ENCODE measurements around the gene PARN.

- TF ChIP-seq SP1 (CRISPR knock-in tag; conservative IDR thresholded peaks at IDR 0.05) (no peak), MAX (CRISPR knock-in tag; IDR thresholded peaks at IDR 0.05) (no peak), ATF3 (CRISPR knock-in tag; conservative IDR thresholded peaks at IDR 0.05) (no peak), CTCF (IDR thresholded peaks at IDR 0.05) (no peak), TP53 (CRISPR knock-in tag; IDR thresholded peaks at IDR 0.05) (no peak), E2F4 (CRISPR knock-in tag; IDR thresholded peaks at IDR 0.05; ENCODE audit: borderline replicate concordance, low read depth) (no peak), TCF7 (CRISPR knock-in tag; IDR thresholded peaks at IDR 0.05; ENCODE audit: low read depth) (no peak), NR3C1 (CRISPR knock-in tag; conservative IDR thresholded peaks at IDR 0.05; ENCODE audit: low read depth) (no peak)
Observed at GRCh38 chr16:14497245-14498082, 132.6 kb downstream of the PARN start.

Data from WTC11 (cell line).